Esophagus muscularis mucosa (tissue), 4 donors: Measurements from ENCODE around the gene PPP1R14C. TPM values are rescaled to one million over a fixed set of nuclear protein-coding genes. Genes with fewer than 3 reads are reported as not detected.
"Not testable (repeated sequence)": the region's sequence is repeated elsewhere in the genome, so short reads cannot be mapped to it uniquely, and the experiment has no call there.

Source experiments
- DNase-seq: peaks from one replicate; pipeline ENCODE4 v3.0.0-alpha.2; 2017; ENCODE audit errors: extremely low spot score
- H3K27ac ChIP-seq, 4 donors: fragments of 200-600 bp; sonication (generic); replicated peaks in 1 of 4; 1 replicate in 3 of 4; 2 replicates in 1 of 4; pipeline ENCODE4 v1.5.1; 2016 to 2019; ENCODE audit warnings: mild to moderate bottlenecking in 1 of 4
- H3K27me3 ChIP-seq, 4 donors: fragments of 200-600 bp; sonication (generic); one replicate each; pipeline versions ENCODE4 v1.5.1 to v1.6.0; 2016 to 2019
- H3K36me3 ChIP-seq, 4 donors: fragments of 200-600 bp; sonication (generic); one replicate each; pipeline ENCODE4 v1.5.1; 2016 to 2019
- H3K4me1 ChIP-seq, 4 donors: fragments of 200-600 bp; sonication (generic); one replicate each; pipeline ENCODE4 v1.5.1; 2016 to 2019
- H3K4me3 ChIP-seq, 4 donors: fragments of 200-600 bp; sonication (generic); 1 replicate in 2 of 4; 2 replicates in 2 of 4; pipeline ENCODE4 v1.5.1; 2016 to 2019; ENCODE audit warnings: mild to moderate bottlenecking in 4 of 4, moderate library complexity in 1 of 4
- H3K9me3 ChIP-seq, 4 donors: fragments of 200-600 bp; sonication (generic); 1 replicate in 3 of 4; 2 replicates in 1 of 4; pipeline ENCODE4 v1.5.1; 2016 to 2019
- EP300 ChIP-seq: sonication (generic); formaldehyde crosslinking; IDR thresholded peaks from one replicate; pipeline ENCODE4 v1.6.1; 2017; ENCODE audit warnings: antibody characterized with exemption
- POLR2A ChIP-seq: fragments of 450-650 bp; IDR thresholded peaks from one replicate; pipeline ENCODE4 v1.6.1; 2017; ENCODE audit warnings: antibody characterized with exemption, moderate library complexity, mild to moderate bottlenecking, low read depth
- POLR2AphosphoS5 ChIP-seq, 2 donors: sonication (generic); formaldehyde crosslinking; IDR thresholded peaks; one replicate each; pipeline ENCODE4 v1.6.1; 2017; ENCODE audit warnings: antibody characterized with exemption in 2 of 2
- WGBS: methylation state at CpG from one replicate; pipeline ENCODE4 v1.1.5; 2018; 5-methylcytosine and 5-hydroxymethylcytosine counted together
- intact Hi-C: fragments of 100-400 bp; cut with DNase I; formaldehyde crosslinking; loops from one replicate; pipeline ENCODE4 v1.15.1; 2023
- total RNA-seq, 4 donors: library from RNA; depleted of rRNA; stranded (reverse); fragments of >200 nt; gene quantifications; one replicate each; pipeline versions ENCODE4 v1.1.0 to v1.2.1, GENCODE V29; 2016
- TF ChIP-seq, protein P1 (sequence below), 3 experiments: fragments of 200-600 bp in 2 of 3; fragments of 450-650 bp in 1 of 3; sonication (generic) in 2 of 3; IDR thresholded peaks; one replicate each; pipeline ENCODE4 v1.5.1; 2017 to 2019; ENCODE audit warnings: antibody characterized with exemption in 3 of 3, mild to moderate bottlenecking in 2 of 3, moderate library complexity in 1 of 3

Gene PPP1R14C
- total RNA-seq, 4 donors from 2014 or later: 0.26 to 0.40 TPM; not detected in 2

DNA sequence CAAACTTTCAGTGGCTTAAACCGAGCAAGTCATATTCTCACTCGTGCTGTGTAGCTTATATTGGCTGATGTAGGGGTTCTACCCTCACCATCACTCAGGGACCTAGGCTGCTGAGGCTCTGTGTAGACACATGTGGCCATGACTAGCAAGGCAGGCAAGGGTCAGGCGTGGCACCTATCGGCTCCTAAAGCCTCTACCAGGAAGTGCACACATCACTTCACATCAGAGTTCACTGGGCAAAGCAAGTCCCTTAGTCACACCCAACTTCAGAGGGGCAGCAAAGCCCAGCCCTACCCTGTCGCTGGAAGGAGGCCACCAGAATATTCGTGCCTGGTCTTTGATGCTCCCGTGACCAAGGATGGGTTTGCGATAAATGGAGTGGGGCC is 42.9 kb downstream of the PPP1R14C start:
- H3K4me3 ChIP-seq: no peak overlapping the region
- no peak for TF ChIP-seq POLR2A
- TF ChIP-seq POLR2AphosphoS5 (IDR thresholded peaks at IDR 0.05): no peak
- TF ChIP-seq, protein P1, sequence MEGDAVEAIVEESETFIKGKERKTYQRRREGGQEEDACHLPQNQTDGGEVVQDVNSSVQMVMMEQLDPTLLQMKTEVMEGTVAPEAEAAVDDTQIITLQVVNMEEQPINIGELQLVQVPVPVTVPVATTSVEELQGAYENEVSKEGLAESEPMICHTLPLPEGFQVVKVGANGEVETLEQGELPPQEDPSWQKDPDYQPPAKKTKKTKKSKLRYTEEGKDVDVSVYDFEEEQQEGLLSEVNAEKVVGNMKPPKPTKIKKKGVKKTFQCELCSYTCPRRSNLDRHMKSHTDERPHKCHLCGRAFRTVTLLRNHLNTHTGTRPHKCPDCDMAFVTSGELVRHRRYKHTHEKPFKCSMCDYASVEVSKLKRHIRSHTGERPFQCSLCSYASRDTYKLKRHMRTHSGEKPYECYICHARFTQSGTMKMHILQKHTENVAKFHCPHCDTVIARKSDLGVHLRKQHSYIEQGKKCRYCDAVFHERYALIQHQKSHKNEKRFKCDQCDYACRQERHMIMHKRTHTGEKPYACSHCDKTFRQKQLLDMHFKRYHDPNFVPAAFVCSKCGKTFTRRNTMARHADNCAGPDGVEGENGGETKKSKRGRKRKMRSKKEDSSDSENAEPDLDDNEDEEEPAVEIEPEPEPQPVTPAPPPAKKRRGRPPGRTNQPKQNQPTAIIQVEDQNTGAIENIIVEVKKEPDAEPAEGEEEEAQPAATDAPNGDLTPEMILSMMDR (IDR thresholded peaks at IDR 0.05): no peak
- TF ChIP-seq EP300: no peak
- DNase-seq: no peak
- no peak overlapping the region for H3K27ac ChIP-seq
- H3K9me3 ChIP-seq: no peaks in the 10 kb centered on the region
- H3K36me3 ChIP-seq: no peaks in the 10 kb centered on the region
- WGBS: 89% methylated on average over 5 of the region's 8 CpGs
- peaks cover 0 to 3% (median 0%) of the 10 kb centered on the region in 4 donors for H3K27me3 ChIP-seq
- H3K4me1 ChIP-seq: peaks cover 0 to 2% (median 0%) of the 10 kb centered on the region in 4 donors
- intact Hi-C loops: no loop called here

DNA sequence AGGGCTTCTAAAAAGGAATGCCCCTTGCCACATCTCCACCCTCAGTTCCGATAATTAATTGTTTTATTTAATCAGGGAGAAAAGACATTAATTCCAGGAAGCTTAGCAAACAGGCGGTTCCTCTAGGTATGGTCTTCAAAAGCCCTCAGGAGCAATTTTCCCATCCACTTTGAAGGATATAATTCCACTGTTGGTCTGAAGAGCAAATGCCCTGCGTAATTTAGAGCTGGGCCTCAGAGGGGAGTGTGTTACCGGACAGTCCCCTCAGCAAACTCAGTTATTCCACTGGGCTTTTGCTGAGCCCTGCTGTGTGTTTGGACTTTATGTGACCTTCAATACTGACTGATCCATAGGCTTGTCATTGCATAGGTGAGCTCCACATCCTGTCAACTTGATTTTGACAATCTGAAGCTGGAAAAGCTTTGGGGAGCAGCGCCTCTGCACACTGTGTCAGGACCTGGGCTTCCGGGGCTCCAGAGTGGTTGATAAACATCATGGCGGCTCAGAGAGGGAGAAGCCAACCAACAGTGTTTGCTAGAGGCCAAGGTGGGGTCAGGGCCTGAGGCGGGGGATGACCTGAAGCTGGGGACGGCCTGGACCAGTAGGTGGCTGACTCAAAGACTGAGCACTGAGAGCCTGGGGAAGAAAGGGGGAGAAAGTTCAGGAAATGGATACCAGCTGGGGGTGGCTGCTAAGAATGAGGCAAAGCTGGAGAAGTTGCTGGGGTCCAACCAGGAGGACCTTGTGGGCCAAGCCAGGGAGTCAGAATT is 43.5 kb downstream of the PPP1R14C start:
- no peaks in the 10 kb centered on the region for H3K9me3 ChIP-seq
- WGBS: 86% methylated on average over 9 of the region's 9 CpGs
- TF ChIP-seq POLR2A: no peak
- TF ChIP-seq POLR2AphosphoS5 (IDR thresholded peaks at IDR 0.05): no peak
- TF ChIP-seq EP300: no peak
- TF ChIP-seq, protein P1 (IDR thresholded peaks at IDR 0.05): no peak
- H3K4me3 ChIP-seq: no peak overlapping the region
- H3K27me3 ChIP-seq: peaks cover 0 to 3% (median 0%) of the 10 kb centered on the region in 4 donors
- DNase-seq: no peak
- intact Hi-C loops: no loop called here
- H3K27ac ChIP-seq: no peak overlapping the region
- H3K36me3 ChIP-seq: no peaks in the 10 kb centered on the region
- peaks cover 0 to 2% (median 0%) of the 10 kb centered on the region in 4 donors for H3K4me1 ChIP-seq

DNA sequence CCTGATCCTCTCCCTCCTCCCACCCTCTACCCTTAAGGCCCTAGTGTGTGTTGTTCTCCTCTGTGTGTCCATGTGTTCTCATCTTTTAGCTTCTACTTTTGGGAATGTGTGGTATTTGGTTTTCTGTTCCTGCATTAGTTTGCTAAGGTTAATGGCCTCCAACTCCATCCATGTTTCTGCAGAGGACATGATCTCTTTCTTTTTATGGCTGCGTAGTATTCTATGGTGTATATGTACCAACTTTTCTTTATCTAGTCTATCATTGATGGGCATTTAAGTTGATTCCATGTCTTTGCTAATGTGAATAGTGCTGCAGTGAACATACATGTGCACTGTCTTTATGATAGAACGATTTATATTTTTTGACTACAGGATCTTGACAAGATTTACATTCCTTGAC is 44.6 kb downstream of the PPP1R14C start:
- intact Hi-C loops, H3K36me3 ChIP-seq, DNase-seq, H3K4me3 ChIP-seq, H3K9me3 ChIP-seq, H3K27ac ChIP-seq, H3K27me3 ChIP-seq, H3K4me1 ChIP-seq: not testable (repeated sequence)
- 94% methylated on average over 2 of the region's 2 CpGs for WGBS

DNA sequence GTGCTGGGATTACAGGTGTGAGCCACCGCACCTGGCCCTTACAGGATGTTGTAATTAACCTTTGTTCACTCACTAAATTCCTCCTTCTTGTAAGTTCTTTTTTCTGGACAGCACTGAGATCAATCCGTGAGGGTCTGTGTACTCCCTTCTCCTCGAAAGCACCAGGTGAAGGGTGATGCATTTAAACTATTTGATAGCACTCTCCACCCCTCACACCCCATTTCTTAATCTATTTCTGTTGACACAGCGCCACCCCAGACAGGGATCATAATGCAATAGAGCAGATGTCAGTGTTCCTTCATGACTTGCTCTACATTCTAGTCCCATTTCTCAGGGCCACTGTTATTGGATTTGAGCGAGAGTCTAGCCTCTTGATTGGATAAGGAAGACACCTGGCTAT is 46.3 kb downstream of the PPP1R14C start:
- intact Hi-C loops: no loop called here
- Histone ChIP-seq H3K27me3 (peaks cover 0 to 6% (median 2%) of the 10 kb centered on the region in 4 donors), H3K27ac (no peak overlapping the region), H3K9me3 (no peaks in the 10 kb centered on the region), H3K4me1 (no peaks in the 10 kb centered on the region), H3K4me3 (no peak overlapping the region), H3K36me3 (no peaks in the 10 kb centered on the region)
- DNase-seq: no peak
- 80% methylated on average over 5 of the region's 5 CpGs for WGBS
- TF ChIP-seq POLR2AphosphoS5 (IDR thresholded peaks at IDR 0.05) (no peak), EP300 (no peak), POLR2A (no peak)
- TF ChIP-seq, protein P1 (IDR thresholded peaks at IDR 0.05): no peak

DNA sequence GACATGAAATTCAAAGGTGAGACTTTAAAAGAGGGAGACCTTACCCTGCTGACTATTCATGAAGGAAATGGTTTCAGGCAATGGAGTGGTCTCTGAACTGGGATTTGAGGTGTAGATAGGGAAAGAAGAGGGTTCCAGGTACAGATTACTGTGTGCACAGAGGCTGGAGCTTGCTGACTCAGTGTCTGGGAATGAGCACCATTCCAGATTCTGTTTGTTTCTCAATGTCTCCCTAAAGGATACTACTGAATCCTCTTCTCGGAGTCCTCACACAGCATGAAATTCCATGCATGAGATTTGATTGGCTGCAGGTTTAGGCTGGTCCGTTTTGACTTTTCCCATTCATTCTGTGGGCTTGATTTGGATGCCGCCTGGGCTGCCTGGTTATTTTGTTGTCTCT is 49.0 kb downstream of the PPP1R14C start:
- H3K36me3 ChIP-seq: no peaks in the 10 kb centered on the region
- H3K9me3 ChIP-seq: no peaks in the 10 kb centered on the region
- no peak overlapping the region for H3K27ac ChIP-seq
- 93% methylated on average over 3 of the region's 3 CpGs for WGBS
- H3K4me1 ChIP-seq: peaks cover 11 to 13% (median 12%) of the 10 kb centered on the region in 4 donors
- H3K27me3 ChIP-seq: peaks cover 0 to 6% (median 0%) of the 10 kb centered on the region in 4 donors
- intact Hi-C loops: no loop called here
- DNase-seq: no peak
- TF ChIP-seq POLR2A (no peak), POLR2AphosphoS5 (IDR thresholded peaks at IDR 0.05) (no peak), EP300 (no peak)
- TF ChIP-seq, protein P1 (IDR thresholded peaks at IDR 0.05): no peak
- H3K4me3 ChIP-seq: no peak overlapping the region
